Breast epithelium (tissue), 3 donors: ENCODE measurements around the gene TOB1.

Source experiments
- CTCF ChIP-seq, 3 donors: fragments of 450-650 bp; IDR thresholded peaks; one replicate each; pipeline ENCODE4 v1.5.1; 2016 to 2017; ENCODE audit warnings: antibody characterized with exemption in 3 of 3, mild to moderate bottlenecking in 3 of 3, moderate library complexity in 3 of 3
- POLR2A ChIP-seq: fragments of 450-650 bp; IDR thresholded peaks from one replicate; pipeline ENCODE4 v1.6.1; 2016; ENCODE audit warnings: antibody characterized with exemption, mild to moderate bottlenecking, moderate library complexity
- POLR2AphosphoS5 ChIP-seq, 3 donors: sonication (generic); formaldehyde crosslinking; IDR thresholded peaks; one replicate each; pipeline ENCODE4 v1.6.1; 2017; ENCODE audit warnings: antibody characterized with exemption in 3 of 3

DNA sequence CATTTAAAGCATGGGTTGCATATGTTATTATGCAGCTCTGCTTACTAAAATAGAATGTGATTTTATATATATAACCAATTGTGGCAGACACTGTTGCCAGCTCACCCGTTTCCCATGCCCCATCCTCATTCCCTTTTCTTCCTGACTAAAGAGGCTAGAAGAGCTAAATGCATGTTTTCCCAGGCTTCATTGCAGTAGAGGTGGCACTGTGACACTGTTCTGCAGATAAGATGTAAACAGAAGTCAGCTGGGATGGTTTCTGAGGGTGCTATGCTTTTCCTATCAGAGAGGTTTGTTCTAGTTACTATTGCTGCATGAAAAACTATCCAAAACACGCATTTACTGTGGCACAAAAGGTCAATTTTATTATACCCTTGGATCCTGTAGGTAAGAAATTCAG is 5.7 kb upstream of the TOB1 start:
- no peak for TF ChIP-seq POLR2AphosphoS5 (IDR thresholded peaks at IDR 0.05)
- no peak for TF ChIP-seq POLR2A
- no peak for TF ChIP-seq CTCF (IDR thresholded peaks at IDR 0.05)
